Adrenal gland (tissue), 12 donors: ENCODE results near the gene B4GALNT3. TPM values are rescaled to one million over a fixed set of nuclear protein-coding genes. Genes with fewer than 3 reads are reported as not detected.

Source experiments
- DNase-seq, 7 donors: peaks; one replicate each; pipeline ENCODE4 v3.0.0-alpha.2; 2019 to 2020
- H3K27ac ChIP-seq, 5 donors: fragments of 200-600 bp; sonication (generic) in 4 of 5; 1 replicate in 3 of 5; 2 replicates in 2 of 5; pipeline versions ENCODE4 v1.5.1 to v1.8.0; 2016 to 2020; ENCODE audit warnings: mild to moderate bottlenecking in 1 of 5
- H3K27me3 ChIP-seq: fragments of 200-600 bp; 2 replicates; pipeline ENCODE4 v1.8.0; 2021
- H3K36me3 ChIP-seq, 2 donors: fragments of 200-600 bp; replicated peaks in 1 of 2; 1 replicate in 1 of 2; 2 replicates in 1 of 2; pipeline versions ENCODE4 v1.5.1 to v1.8.0; 2018 to 2022
- H3K4me1 ChIP-seq, 2 donors: fragments of 200-600 bp; replicated peaks in 1 of 2; 1 replicate in 1 of 2; 2 replicates in 1 of 2; pipeline versions ENCODE4 v1.5.1 to v1.8.0; 2018 to 2021
- H3K4me3 ChIP-seq, 4 donors: fragments of 200-600 bp; sonication (generic) in 3 of 4; one replicate each; pipeline ENCODE4 v1.5.1; 2016 to 2018
- H3K9me3 ChIP-seq, 3 donors: fragments of 200-600 bp; sonication (generic) in 1 of 3; replicated peaks in 1 of 3; 1 replicate in 2 of 3; 2 replicates in 1 of 3; pipeline versions ENCODE4 v1.5.1 to v1.8.0; 2016 to 2021
- POLR2A ChIP-seq, 2 donors: fragments of 450-650 bp; IDR thresholded peaks; one replicate each; pipeline ENCODE4 v1.6.1; 2017; ENCODE audit warnings: antibody characterized with exemption in 2 of 2, mild to moderate bottlenecking in 2 of 2, moderate library complexity in 1 of 2
- WGBS, 4 donors: extraction: QIAGEN DNeasy Blood & Tissue Kit in 2 of 4; methylation state at CpG; one replicate each; pipeline versions ENCODE4 v1.1.5 to v1.1.7; 2013 to 2017; 5-methylcytosine and 5-hydroxymethylcytosine counted together
- intact Hi-C, 2 donors: fragments of 100-400 bp; cut with DNase I; formaldehyde crosslinking; loops; one replicate each; pipeline versions ENCODE4 v1.14.1 to v1.15.0; 2022 to 2023
- polyA plus RNA-seq, 3 donors: library from polyadenylated mRNA; stranded (reverse); fragments of 200-250 nt in 2 of 3; fragments of 350-450 nt in 1 of 3; fragmentation: Illumina TruSeq in 1 of 3; extraction: RNeasy Lipid Tissue Mini Kit (QIAGEN cat#74804) in 1 of 3; gene quantifications; one replicate each; pipeline ENCODE4 v1.2.3, GENCODE V29; 2013 to 2014
- total RNA-seq, 9 donors: library from RNA; depleted of rRNA in 4 of 9; stranded (reverse); fragments of >200 nt in 4 of 9; fragments of 120-200 nt in 1 of 9; fragmentation: NEBNext Ultra II Directional in 1 of 9; extraction: Animal tissue kit (Norgen Biotek cat#: 25700) in 1 of 9; gene quantifications; one replicate each; pipeline versions ENCODE4 v1.1.0 to v1.2.4, GENCODE V29; 2013 to 2023
- TF ChIP-seq, protein P1 (sequence below), 6 experiments: fragments of 450-650 bp in 4 of 6; fragments of 200-600 bp in 2 of 6; sonication (generic) in 1 of 6; IDR thresholded peaks; 1 replicate in 5 of 6; 2 replicates in 1 of 6; pipeline versions ENCODE4 v1.5.1 to v1.8.0; 2016 to 2021; ENCODE audit warnings: antibody characterized with exemption in 6 of 6, mild to moderate bottlenecking in 2 of 6, moderate library complexity in 1 of 6
- donor health status: healthy with polysubstance abuse.
- donor health status: Bipolar disorder and iron deficiency.
- donor health status: DM: yes; HTN: yes; CAD: no.
- donor health status: DM: no; HTN: no; CAD: no.
- donor health status: DM: no; HTN: no; CAD: no.
- donor health status: DM: yes; HTN: yes; CAD: no.

B4GALNT3 gene
- total and polyA plus RNA-seq, 12 donors, result 3.1 to 43.1 (median 28.5) TPM

DNA sequence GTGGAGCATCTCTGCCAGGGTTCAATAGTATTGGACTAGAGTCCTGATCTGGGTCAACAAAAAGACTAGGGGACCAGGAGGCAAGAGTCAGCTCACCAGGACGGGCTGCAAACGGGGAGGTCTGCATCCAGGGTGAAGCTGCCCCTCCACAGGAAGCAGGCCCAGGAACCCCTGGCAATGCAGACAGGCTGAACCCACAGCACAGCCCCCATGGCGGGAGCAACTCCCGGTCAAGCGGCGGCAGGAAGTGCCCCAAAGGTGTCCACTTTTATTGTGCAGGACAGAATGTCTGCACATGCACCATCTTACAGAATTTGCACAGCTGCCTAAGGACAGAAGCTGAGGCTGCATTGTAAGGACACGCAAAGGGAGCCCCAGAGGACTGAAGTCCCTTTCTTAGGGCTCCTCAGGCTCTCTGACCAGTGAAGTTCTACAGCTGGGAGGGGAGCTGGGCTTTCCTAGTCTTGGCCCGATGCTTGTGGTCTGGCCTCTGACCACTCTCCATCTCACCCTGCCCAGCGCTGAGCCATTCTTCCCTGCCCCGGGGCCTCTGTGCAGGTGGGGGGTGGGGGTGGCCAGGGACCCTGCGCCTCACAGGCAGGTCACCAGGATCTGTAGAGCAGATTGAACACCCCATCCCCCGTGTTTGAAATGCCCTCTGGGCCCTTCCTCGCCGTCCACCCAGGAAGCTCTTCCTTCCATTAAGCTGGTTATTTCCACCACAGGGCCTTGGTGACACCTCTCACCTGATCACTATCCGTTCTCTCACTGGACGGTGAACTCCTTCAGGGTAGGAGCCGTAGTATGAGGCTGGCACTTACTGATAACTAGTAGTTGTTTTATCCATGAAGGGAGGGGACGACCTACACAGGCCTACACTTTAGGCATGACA is 127.6 kb downstream of the B4GALNT3 start:
- no peaks in the 10 kb centered on the region for H3K9me3 ChIP-seq
- no peaks in the 10 kb centered on the region for H3K36me3 ChIP-seq
- intact Hi-C loops, result loop anchor here in 1 of 2 donors (5.0 kb wide), 1 partner anchor 155 kb away; no protein-coding TSS in a partner anchor
- H3K4me1 ChIP-seq, result peaks cover 13 to 14% of the 10 kb centered on the region in 2 donors
- 83 to 89% (median 86%) methylated on average over 13 to 18 of the region's 18 CpGs for WGBS, 4 donors
- no peak for DNase-seq
- TF ChIP-seq POLR2A (IDR thresholded peaks at IDR 0.05), result no peak
- TF ChIP-seq, protein P1, sequence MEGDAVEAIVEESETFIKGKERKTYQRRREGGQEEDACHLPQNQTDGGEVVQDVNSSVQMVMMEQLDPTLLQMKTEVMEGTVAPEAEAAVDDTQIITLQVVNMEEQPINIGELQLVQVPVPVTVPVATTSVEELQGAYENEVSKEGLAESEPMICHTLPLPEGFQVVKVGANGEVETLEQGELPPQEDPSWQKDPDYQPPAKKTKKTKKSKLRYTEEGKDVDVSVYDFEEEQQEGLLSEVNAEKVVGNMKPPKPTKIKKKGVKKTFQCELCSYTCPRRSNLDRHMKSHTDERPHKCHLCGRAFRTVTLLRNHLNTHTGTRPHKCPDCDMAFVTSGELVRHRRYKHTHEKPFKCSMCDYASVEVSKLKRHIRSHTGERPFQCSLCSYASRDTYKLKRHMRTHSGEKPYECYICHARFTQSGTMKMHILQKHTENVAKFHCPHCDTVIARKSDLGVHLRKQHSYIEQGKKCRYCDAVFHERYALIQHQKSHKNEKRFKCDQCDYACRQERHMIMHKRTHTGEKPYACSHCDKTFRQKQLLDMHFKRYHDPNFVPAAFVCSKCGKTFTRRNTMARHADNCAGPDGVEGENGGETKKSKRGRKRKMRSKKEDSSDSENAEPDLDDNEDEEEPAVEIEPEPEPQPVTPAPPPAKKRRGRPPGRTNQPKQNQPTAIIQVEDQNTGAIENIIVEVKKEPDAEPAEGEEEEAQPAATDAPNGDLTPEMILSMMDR (IDR thresholded peaks at IDR 0.05), result no peak
- H3K27ac ChIP-seq, result no peak overlapping the region
- H3K4me3 ChIP-seq, result no peak overlapping the region
- no peaks in the 10 kb centered on the region for H3K27me3 ChIP-seq

DNA sequence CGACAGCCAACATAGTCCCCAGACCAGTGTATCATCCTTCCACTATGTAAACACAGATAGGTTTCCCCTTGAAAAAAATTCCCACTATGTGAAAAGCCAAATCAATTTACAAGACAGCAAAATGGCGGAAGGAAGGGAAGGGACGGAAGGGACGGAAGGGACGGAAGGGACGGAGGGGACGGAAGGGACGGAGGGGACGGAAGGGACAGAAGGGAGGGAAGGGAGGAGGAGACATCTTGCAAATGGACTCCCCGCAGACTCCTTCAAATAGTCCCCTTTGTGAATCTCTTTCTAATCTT is 128.2 kb downstream of the B4GALNT3 start:
- H3K36me3 ChIP-seq, result no peaks in the 10 kb centered on the region
- H3K4me3 ChIP-seq, result no peak overlapping the region
- H3K4me1 ChIP-seq, result peaks cover 13 to 14% of the 10 kb centered on the region in 2 donors
- DNase-seq, result no peak
- no peak overlapping the region for H3K27ac ChIP-seq
- no peaks in the 10 kb centered on the region for H3K9me3 ChIP-seq
- intact Hi-C loops, result loop anchor here in 1 of 2 donors (5.0 kb wide), 1 partner anchor 154 kb away; no protein-coding TSS in a partner anchor
- TF ChIP-seq, protein P1 (IDR thresholded peaks at IDR 0.05), result no peak
- TF ChIP-seq POLR2A (IDR thresholded peaks at IDR 0.05), result no peak
- H3K27me3 ChIP-seq, result no peaks in the 10 kb centered on the region
- 88 to 92% (median 91%) methylated on average over 9 to 10 of the region's 10 CpGs for WGBS, 4 donors

DNA sequence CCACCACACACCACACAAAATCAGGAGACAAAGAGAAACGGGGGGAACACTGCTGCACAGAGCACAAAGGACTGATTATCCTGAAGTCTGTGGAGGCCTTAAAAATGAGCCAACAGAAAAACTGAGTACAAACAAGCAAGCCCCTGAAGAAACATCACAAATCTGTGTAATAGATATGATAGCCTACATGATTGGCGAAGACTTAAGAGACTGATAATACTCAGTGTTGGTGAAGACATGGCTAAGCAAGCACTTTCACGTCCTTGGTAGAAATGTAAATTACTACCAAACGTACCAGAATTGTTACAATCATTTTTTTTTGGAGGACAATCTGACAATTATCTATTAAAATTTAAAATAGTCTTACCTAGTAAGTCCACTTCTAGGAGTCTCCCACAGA is 128.9 kb downstream of the B4GALNT3 start:
- H3K4me3 ChIP-seq, result no peak overlapping the region
- no peak overlapping the region for H3K27ac ChIP-seq
- intact Hi-C loops, result loop anchor here in 1 of 2 donors (5.0 kb wide), 1 partner anchor 154 kb away; no protein-coding TSS in a partner anchor
- no peak for TF ChIP-seq POLR2A (IDR thresholded peaks at IDR 0.05)
- TF ChIP-seq, protein P1 (IDR thresholded peaks at IDR 0.05), result no peak
- no peaks in the 10 kb centered on the region for H3K9me3 ChIP-seq
- DNase-seq, result no peak
- H3K4me1 ChIP-seq, result peaks cover 13 to 14% of the 10 kb centered on the region in 2 donors
- WGBS, 4 donors, result 91 to 95% (median 93%) methylated on average over 4 of the region's 4 CpGs
- no peaks in the 10 kb centered on the region for H3K36me3 ChIP-seq
- H3K27me3 ChIP-seq, result no peaks in the 10 kb centered on the region

DNA sequence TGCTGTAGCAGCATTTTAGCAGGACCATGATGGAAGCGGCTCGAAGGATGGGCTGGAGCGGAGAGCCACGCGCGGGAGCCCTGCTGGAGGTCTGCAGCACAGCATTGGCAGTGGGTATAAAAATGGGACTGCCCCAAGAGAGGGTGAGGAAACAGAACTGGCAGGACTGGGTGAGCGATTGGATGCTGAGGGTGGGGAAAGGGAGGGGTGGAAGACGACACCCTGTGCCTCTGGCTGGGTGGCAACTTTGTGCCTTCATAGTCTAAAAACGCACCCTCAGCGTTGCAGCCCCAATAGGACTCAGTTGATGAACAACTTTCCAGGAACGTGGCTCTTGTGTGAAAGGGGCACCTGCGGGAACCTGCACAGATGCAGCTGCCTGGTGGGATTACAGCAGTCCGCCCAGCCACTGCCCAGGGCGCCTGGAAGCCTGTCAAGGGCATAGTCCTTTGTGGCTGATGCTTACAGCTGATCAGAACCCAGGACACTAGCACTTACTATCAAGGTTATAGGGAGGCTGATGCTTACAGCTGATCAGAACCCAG is 130.5 kb downstream of the B4GALNT3 start:
- H3K4me1 ChIP-seq, result peaks cover 13 to 14% of the 10 kb centered on the region in 2 donors
- intact Hi-C loops, result no loop called here
- H3K4me3 ChIP-seq, result no peak overlapping the region
- no peaks in the 10 kb centered on the region for H3K9me3 ChIP-seq
- TF ChIP-seq, protein P1 (IDR thresholded peaks at IDR 0.05), result no peak
- TF ChIP-seq POLR2A (IDR thresholded peaks at IDR 0.05), result no peak
- H3K36me3 ChIP-seq, result no peaks in the 10 kb centered on the region
- DNase-seq, result no peak
- 82 to 87% (median 85%) methylated on average over 11 to 14 of the region's 14 CpGs for WGBS, 4 donors
- H3K27me3 ChIP-seq, result no peaks in the 10 kb centered on the region
- no peak overlapping the region for H3K27ac ChIP-seq
